C4-2B (cell line): Measurements from ENCODE around the gene HEXD.

ENCODE experiments used
- ZFX ChIP-seq: fragments of 450-650 bp; IDR thresholded peaks from 2 replicates; pipeline ENCODE4 v1.6.1; 2017
- TF ChIP-seq, protein P1 (sequence below): fragments of 450-650 bp; conservative IDR thresholded peaks from 2 replicates; pipeline ENCODE4 v1.5.1; 2017; ENCODE audit warnings: mild to moderate bottlenecking

DNA sequence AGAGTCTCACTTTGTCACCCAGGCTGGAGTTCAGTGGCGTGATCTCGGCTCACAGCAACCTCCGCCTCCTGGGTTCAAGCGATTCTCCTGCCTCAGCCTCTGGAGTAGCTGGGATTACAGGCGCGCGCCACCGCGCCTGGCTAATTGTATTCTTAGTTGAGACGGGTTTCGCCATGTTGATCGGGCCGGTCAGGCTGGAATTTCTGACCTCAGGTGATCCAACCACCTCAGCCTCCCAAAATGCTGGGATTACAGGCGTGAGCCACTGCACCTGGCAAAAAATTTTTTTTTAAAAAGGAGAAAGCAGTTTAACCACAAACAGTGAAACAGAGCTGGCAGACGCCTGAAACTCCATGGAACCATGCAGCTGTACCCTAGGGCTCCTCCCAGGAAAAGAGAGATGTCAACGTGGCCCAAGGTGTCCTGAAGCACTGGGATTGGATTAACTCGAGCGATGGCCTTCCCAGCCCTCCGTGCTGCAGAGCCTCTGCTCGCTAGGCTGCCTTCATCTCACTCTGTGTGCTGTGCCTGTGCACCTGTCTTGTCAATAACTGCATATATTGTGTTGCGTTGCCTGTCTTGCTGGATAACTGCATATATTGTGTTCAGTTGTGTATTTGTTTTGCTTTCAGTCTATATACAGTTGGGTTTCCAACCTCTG is 71.8 kb downstream of the HEXD start:
- TF ChIP-seq, protein P1, sequence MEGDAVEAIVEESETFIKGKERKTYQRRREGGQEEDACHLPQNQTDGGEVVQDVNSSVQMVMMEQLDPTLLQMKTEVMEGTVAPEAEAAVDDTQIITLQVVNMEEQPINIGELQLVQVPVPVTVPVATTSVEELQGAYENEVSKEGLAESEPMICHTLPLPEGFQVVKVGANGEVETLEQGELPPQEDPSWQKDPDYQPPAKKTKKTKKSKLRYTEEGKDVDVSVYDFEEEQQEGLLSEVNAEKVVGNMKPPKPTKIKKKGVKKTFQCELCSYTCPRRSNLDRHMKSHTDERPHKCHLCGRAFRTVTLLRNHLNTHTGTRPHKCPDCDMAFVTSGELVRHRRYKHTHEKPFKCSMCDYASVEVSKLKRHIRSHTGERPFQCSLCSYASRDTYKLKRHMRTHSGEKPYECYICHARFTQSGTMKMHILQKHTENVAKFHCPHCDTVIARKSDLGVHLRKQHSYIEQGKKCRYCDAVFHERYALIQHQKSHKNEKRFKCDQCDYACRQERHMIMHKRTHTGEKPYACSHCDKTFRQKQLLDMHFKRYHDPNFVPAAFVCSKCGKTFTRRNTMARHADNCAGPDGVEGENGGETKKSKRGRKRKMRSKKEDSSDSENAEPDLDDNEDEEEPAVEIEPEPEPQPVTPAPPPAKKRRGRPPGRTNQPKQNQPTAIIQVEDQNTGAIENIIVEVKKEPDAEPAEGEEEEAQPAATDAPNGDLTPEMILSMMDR: no peak
- no peak for TF ChIP-seq ZFX
